H9 (cell line): ENCODE data around the gene WDR12. TPM values are rescaled to one million over a fixed set of nuclear protein-coding genes. Genes with fewer than 3 reads are reported as not detected.

Experiments
- DNase-seq: peaks from one replicate; pipeline ENCODE4 v3.0.0-alpha.2; 2017
- H2AFZ ChIP-seq: one replicate; pipeline ENCODE4 v1.6.1; 2013; ENCODE audit warnings: mild to moderate bottlenecking, low read length, control low read depth, moderate library complexity
- H2AK5ac ChIP-seq: 2 replicates; pipeline ENCODE4 v1.6.1; 2013; ENCODE audit warnings: low read length, control low read depth, mixed read lengths; ENCODE audit not compliant: insufficient read length
- H2BK120ac ChIP-seq: one replicate; pipeline ENCODE4 v1.6.1; 2013; ENCODE audit warnings: low read depth, mild to moderate bottlenecking, low read length, control low read depth, inconsistent platforms; ENCODE audit not compliant: poor library complexity, severe bottlenecking
- H2BK12ac ChIP-seq: 2 replicates; pipeline ENCODE4 v1.6.1; 2013; ENCODE audit warnings: low read length, control low read depth, mixed read lengths, low read depth; ENCODE audit not compliant: insufficient read length
- H2BK15ac ChIP-seq: 2 replicates; pipeline ENCODE4 v1.6.1; 2013; ENCODE audit warnings: low read depth, low read length, control low read depth
- H2BK20ac ChIP-seq: one replicate; pipeline ENCODE4 v1.6.1; 2013; ENCODE audit warnings: low read depth, mild to moderate bottlenecking, low read length, control low read depth, inconsistent platforms; ENCODE audit not compliant: poor library complexity, severe bottlenecking
- H2BK5ac ChIP-seq: 2 replicates; pipeline ENCODE4 v1.6.1; 2013; ENCODE audit warnings: low read length, control low read depth, mixed read lengths; ENCODE audit not compliant: insufficient read length
- H3K14ac ChIP-seq: 2 replicates; pipeline ENCODE4 v1.6.1; 2013; ENCODE audit warnings: low read length, control low read depth; ENCODE audit not compliant: insufficient read depth
- H3K18ac ChIP-seq: 2 replicates; pipeline ENCODE4 v1.6.1; 2013; ENCODE audit warnings: low read depth, mild to moderate bottlenecking, mixed read lengths, low read length, control low read depth; ENCODE audit not compliant: insufficient read length
- H3K23ac ChIP-seq: 2 replicates; pipeline ENCODE4 v1.6.1; 2013; ENCODE audit warnings: low read length, control low read depth, mixed read lengths, low read depth; ENCODE audit not compliant: insufficient read length
- H3K23me2 ChIP-seq: 2 replicates; pipeline ENCODE4 v1.6.1; 2013; ENCODE audit warnings: low read depth, mild to moderate bottlenecking, mixed read lengths, low read length, control low read depth; ENCODE audit not compliant: insufficient read length, poor library complexity, severe bottlenecking
- H3K27ac ChIP-seq: 2 replicates; pipeline ENCODE4 v1.5.1; 2013; ENCODE audit warnings: low read length, control low read depth, mixed read lengths, low read depth; ENCODE audit not compliant: insufficient read length
- H3K27me3 ChIP-seq: 2 replicates; pipeline ENCODE4 v1.6.1; 2013; ENCODE audit warnings: low read length, control low read depth, inconsistent platforms; ENCODE audit not compliant: insufficient read depth
- H3K4ac ChIP-seq: 2 replicates; pipeline ENCODE4 v1.6.1; 2013; ENCODE audit warnings: low read depth, mild to moderate bottlenecking, control low read depth, inconsistent platforms, low read length, moderate library complexity
- H3K4me1 ChIP-seq: 2 replicates; pipeline ENCODE4 v1.6.1; 2013; ENCODE audit warnings: low read length, control low read depth, inconsistent platforms; ENCODE audit not compliant: insufficient read depth
- H3K4me2 ChIP-seq: 2 replicates; pipeline ENCODE4 v1.6.1; 2013; ENCODE audit warnings: low read length, control low read depth, mixed read lengths; ENCODE audit not compliant: insufficient read length, insufficient read depth
- H3K56ac ChIP-seq: 2 replicates; pipeline ENCODE4 v1.6.1; 2013; ENCODE audit warnings: low read depth, mild to moderate bottlenecking, mixed read lengths, low read length, control low read depth; ENCODE audit not compliant: insufficient read length
- H3K79me1 ChIP-seq: 2 replicates; pipeline ENCODE4 v1.6.1; 2013; ENCODE audit warnings: low read depth, mild to moderate bottlenecking, moderate library complexity, low read length, control low read depth, inconsistent platforms; ENCODE audit not compliant: insufficient read depth, poor library complexity, severe bottlenecking
- H3K79me2 ChIP-seq: 2 replicates; pipeline ENCODE4 v1.6.1; 2013; ENCODE audit warnings: low read length, control low read depth, inconsistent platforms; ENCODE audit not compliant: insufficient read depth
- H3K9ac ChIP-seq: 2 replicates; pipeline ENCODE4 v1.6.1; 2013; ENCODE audit warnings: low read length, control low read depth, mixed read lengths; ENCODE audit not compliant: insufficient read length; ENCODE audit errors: extremely low read depth
- H3K9me3 ChIP-seq: one replicate; pipeline ENCODE4 v1.6.1; 2013; ENCODE audit warnings: low read depth, low read length, inconsistent platforms; ENCODE audit not compliant: control insufficient read depth
- H3T11ph ChIP-seq: one replicate; pipeline ENCODE4 v1.6.1; 2013; ENCODE audit warnings: mild to moderate bottlenecking, low read length, control low read depth, inconsistent platforms
- H4K20me1 ChIP-seq: one replicate; pipeline ENCODE4 v1.6.1; 2013; ENCODE audit not compliant: control insufficient read depth, insufficient read length, insufficient read depth
- H4K5ac ChIP-seq: 2 replicates; pipeline ENCODE4 v1.6.1; 2013; ENCODE audit warnings: low read depth, mild to moderate bottlenecking, mixed read lengths, low read length, control low read depth; ENCODE audit not compliant: insufficient read length
- H4K8ac ChIP-seq: replicated peaks from 2 replicates; pipeline ENCODE4 v1.6.1; 2013; ENCODE audit warnings: low read length, control low read depth, mixed read lengths, low read depth; ENCODE audit not compliant: insufficient read length
- H4K91ac ChIP-seq: 2 replicates; pipeline ENCODE4 v1.6.1; 2013; ENCODE audit warnings: low read depth, mild to moderate bottlenecking, moderate library complexity, mixed read lengths, low read length, control low read depth; ENCODE audit not compliant: insufficient read length
- H3K27ac Mint-ChIP-seq, 3 experiments: 2 replicates in 2 of 3; 3 replicates in 1 of 3; pipeline ENCODE4 v1.8.0; 2020 to 2021; ENCODE audit warnings: mixed read lengths in 3 of 3, mild to moderate bottlenecking in 1 of 3, moderate library complexity in 1 of 3
- H3K27me3 Mint-ChIP-seq: 2 replicates; pipeline ENCODE4 v1.8.0; 2021; ENCODE audit warnings: low read depth, mild to moderate bottlenecking, moderate library complexity, mixed read lengths
- H3K36me3 Mint-ChIP-seq, 3 experiments: 2 replicates in 2 of 3; 3 replicates in 1 of 3; pipeline ENCODE4 v1.8.0; 2020 to 2021; ENCODE audit warnings: low read depth in 3 of 3, mixed read lengths in 3 of 3; ENCODE audit not compliant: insufficient read depth in 1 of 3
- H3K4me1 Mint-ChIP-seq, 2 experiments: 2 replicates each; pipeline ENCODE4 v1.8.0; 2020; ENCODE audit warnings: mixed read lengths in 2 of 2
- H3K4me3 Mint-ChIP-seq, 2 experiments: 2 replicates in 1 of 2; 3 replicates in 1 of 2; pipeline ENCODE4 v1.8.0; 2020 to 2021; ENCODE audit warnings: mild to moderate bottlenecking in 2 of 2, mixed read lengths in 2 of 2, moderate library complexity in 1 of 2
- H3K9me3 Mint-ChIP-seq, 2 experiments: 2 replicates in 1 of 2; 3 replicates in 1 of 2; pipeline ENCODE4 v1.8.0; 2020; ENCODE audit warnings: mild to moderate bottlenecking in 2 of 2, mixed read lengths in 2 of 2, moderate library complexity in 1 of 2
- CTCF ChIP-seq: fragments of 200-600 bp; sonication (generic); conservative IDR thresholded peaks from 3 replicates; pipeline ENCODE4 v1.8.0; 2021; ENCODE audit warnings: antibody characterized with exemption, mild to moderate bottlenecking
- WGBS: extraction: QIAGEN DNeasy Blood & Tissue Kit; methylation state at CpG from one replicate; pipeline ENCODE4 v1.1.7; 2013; ENCODE audit warnings: missing lambda C conversion rate, low lambda C conversion rate, mixed read lengths; ENCODE audit not compliant: insufficient read length; ENCODE audit errors: extremely low coverage; 5-methylcytosine and 5-hydroxymethylcytosine counted together
- total RNA-seq: library from RNA; stranded (reverse); gene quantifications from 2 replicates; pipeline ENCODE4 v1.2.1, GENCODE V29; 2021

WDR12 gene
- total RNA-seq, 1 experiment from 2014 or later = 129 TPM

GRCh38 chr2:202933139-202933510 lies 21.7 kb upstream of the WDR12 start:
- H3K27ac ChIP-seq = no peak overlapping the region
- H3K23me2 ChIP-seq = no peaks in the 10 kb centered on the region
- no peak overlapping the region for H2BK12ac ChIP-seq
- H2BK5ac ChIP-seq = no peak overlapping the region
- no peak overlapping the region for H3K23ac ChIP-seq
- H2AFZ ChIP-seq = no peak overlapping the region
- no peaks in the 10 kb centered on the region for H3K4me1 ChIP-seq
- H3K4me2 ChIP-seq = no peak overlapping the region
- H4K8ac ChIP-seq = no peak overlapping the region
- peak overlapping the region in 2 of 3 experiments; percentile 19 to 24; a peak in 1 of 7 replicates for H3K27ac Mint-ChIP-seq
- no peaks in the 10 kb centered on the region; a peak in 1 of 5 replicates for H3K9me3 Mint-ChIP-seq
- no peak overlapping the region for H3K56ac ChIP-seq
- no peaks in the 10 kb centered on the region for H3K79me2 ChIP-seq
- no peak overlapping the region for H2BK120ac ChIP-seq
- no peak overlapping the region for H2BK20ac ChIP-seq
- no peak for DNase-seq
- H3K27me3 ChIP-seq = no peaks in the 10 kb centered on the region
- no peak overlapping the region for H3K4ac ChIP-seq
- H2BK15ac ChIP-seq = no peak overlapping the region
- no peak overlapping the region for H3K18ac ChIP-seq
- no peak overlapping the region for H3K14ac ChIP-seq
- no peak for TF ChIP-seq CTCF
- no peak overlapping the region for H3K9ac ChIP-seq
- H2AK5ac ChIP-seq = no peak overlapping the region
- H3K4me1 Mint-ChIP-seq = no peaks in the 10 kb centered on the region
- no peaks in the 10 kb centered on the region for H3K79me1 ChIP-seq
- H3K9me3 ChIP-seq = no peaks in the 10 kb centered on the region
- no peak overlapping the region for H3T11ph ChIP-seq
- H4K20me1 ChIP-seq = no peaks in the 10 kb centered on the region
- no peak overlapping the region for H4K91ac ChIP-seq
- H3K4me3 Mint-ChIP-seq = no peak overlapping the region
- no peaks in the 10 kb centered on the region for H3K27me3 Mint-ChIP-seq
- H4K5ac ChIP-seq = no peak overlapping the region
- no CpG with 5 or more reads among the region's 5 CpGs for WGBS
- peaks cover 0 to 4% (median 2%) of the 10 kb centered on the region in 3 experiments; a peak in 2 of 7 replicates for H3K36me3 Mint-ChIP-seq
